NCI-H1092 (cell line): ENCODE results near the gene CAMKMT.

Source experiments
- DNase-seq: peaks from one replicate; lab custom pipeline; 2025; lab: John Stamatoyannopoulos, UW

CAMKMT gene

DNA sequence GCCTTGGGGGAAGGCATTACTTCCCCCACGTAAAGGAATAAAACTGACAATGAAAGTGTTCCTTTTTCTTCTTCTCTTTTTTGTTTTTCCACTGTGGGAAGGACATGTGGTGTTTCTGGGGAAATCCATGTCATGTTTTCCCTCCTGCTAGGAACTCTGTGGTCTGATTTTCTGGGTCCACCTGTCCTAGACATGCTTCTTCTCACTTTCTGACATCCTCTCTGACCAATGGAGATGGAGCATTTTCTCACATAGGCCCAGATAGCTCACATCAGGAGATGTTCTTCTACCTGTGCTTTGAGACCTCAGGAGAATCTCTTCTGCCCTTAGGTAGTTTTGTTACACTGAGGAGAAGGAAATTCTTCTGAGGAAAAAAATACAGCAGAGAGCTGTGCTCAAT lies 327.8 kb downstream of the CAMKMT start:
- DNase-seq = no peak

GRCh38 chr2:44691174-44691785 lies 329.5 kb downstream of the CAMKMT start:
- no peak for DNase-seq

GRCh38 chr2:44692821-44693220 lies 331.1 kb downstream of the CAMKMT start:
- no peak for DNase-seq

- no peak for DNase-seq
Measured at GRCh38 chr2:44700824-44701223, 339.1 kb downstream of the CAMKMT start.

GRCh38 chr2:44705356-44705755 lies 343.6 kb downstream of the CAMKMT start:
- DNase-seq = peak; percentile 25

- DNase-seq = peak; percentile 36
Measured at GRCh38 chr2:44705876-44706480, 344.2 kb downstream of the CAMKMT start.

GRCh38 chr2:44706681-44707553 lies 345.2 kb downstream of the CAMKMT start:
- peak; percentile 53 for DNase-seq

GRCh38 chr2:44707945-44708660 lies 346.4 kb downstream of the CAMKMT start:
- DNase-seq = peak; percentile 60

DNA sequence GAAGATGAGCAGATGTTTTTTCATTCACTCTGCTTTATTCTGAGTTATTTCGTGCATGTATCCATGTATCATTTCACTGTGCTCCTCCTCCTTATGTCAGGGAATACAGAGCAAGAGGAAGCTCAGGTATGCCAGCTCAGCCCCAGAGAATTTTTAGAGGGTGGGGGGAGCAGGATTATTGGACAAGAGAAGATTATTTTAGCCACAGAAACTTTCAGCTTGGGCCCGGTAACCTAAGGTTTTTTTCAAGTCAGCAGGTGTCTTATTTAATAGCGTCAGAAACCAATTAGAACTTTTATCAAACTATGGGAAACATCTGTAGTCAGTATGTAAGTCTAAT lies 346.9 kb downstream of the CAMKMT start:
- DNase-seq = no peak

GRCh38 chr2:44713170-44713569 lies 351.4 kb downstream of the CAMKMT start:
- no peak for DNase-seq

DNA sequence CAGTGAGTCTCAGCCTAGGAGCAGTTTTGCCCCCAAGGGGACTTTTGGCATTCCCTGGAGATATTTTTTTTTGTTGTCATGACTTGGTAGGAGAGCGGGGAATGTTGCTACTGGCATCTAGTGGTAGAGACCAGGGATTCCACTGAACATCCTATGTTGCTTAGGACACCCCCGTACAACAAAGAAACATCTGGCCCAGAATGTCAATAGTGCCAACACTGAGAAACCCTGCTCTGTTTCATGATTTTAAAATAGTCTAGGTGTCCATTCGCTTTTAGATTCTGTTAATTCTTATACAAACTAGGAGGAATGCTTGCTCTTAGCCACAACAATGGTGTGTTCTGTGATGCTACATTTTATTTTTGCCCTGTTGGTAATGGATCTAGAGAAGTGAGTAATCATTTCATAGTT lies 353.9 kb downstream of the CAMKMT start:
- peak; percentile 5 for DNase-seq

- DNase-seq = no peak
Measured at GRCh38 chr2:44716131-44716530, 354.4 kb downstream of the CAMKMT start.

DNA sequence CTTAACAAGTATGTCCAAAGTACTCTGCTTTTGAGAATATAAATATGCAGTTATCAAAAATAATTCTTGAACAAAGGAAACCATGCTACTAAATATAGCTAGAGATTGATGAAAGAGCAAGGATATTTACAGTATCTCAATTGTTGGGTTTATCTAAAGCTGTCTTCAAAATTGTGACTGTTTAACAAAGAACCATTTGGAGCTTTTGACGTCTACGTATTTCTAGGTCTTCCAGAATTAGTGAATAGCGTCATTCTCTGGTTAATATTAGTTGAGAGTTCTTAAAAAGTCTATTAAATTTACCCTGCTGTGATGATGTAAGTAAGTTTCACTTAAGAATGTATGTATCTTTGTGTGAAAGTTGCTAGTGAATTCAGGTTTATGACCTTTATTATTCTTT lies 356.7 kb downstream of the CAMKMT start:
- no peak for DNase-seq

DNA sequence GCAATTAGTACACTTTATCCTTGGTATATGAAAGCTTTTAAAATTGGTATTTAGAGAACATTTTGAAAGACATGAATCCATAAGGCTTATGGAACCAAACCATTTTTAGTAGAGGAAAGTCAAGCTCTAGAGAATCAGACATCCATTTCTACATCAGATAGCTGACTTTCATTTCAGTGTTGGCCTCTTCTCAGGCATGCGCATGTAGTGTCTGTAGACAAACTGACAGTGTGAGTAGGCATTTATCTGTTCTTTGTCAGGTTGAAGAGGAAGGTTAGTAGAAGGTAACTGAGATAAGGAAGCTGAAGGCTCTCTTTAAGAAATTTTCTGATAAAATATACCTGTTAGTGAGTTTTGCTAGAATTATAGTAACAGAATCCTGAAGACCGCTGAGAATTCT lies 357.8 kb downstream of the CAMKMT start:
- no peak for DNase-seq

GRCh38 chr2:44722026-44722625 lies 360.4 kb downstream of the CAMKMT start:
- DNase-seq = no peak

DNA sequence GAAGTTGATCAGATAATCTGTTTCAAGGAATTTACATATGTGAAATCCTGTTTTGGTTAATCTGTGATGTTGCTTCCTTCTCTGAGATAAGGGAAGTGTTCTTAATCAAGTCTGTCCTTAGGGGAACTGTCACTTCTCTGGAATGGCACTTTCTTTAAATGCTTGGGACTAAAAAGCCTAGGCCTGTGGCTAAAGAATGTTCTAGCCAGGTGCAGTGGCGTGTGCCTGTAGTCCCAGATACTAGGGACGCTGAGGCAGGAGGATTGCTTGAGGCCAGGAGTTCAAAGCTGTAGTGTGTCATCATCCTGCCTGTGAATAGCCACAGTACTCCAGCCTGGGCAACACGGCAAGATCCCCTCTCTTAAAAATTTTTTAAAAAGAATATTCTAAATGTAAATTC lies 362.2 kb downstream of the CAMKMT start:
- no peak for DNase-seq

DNA sequence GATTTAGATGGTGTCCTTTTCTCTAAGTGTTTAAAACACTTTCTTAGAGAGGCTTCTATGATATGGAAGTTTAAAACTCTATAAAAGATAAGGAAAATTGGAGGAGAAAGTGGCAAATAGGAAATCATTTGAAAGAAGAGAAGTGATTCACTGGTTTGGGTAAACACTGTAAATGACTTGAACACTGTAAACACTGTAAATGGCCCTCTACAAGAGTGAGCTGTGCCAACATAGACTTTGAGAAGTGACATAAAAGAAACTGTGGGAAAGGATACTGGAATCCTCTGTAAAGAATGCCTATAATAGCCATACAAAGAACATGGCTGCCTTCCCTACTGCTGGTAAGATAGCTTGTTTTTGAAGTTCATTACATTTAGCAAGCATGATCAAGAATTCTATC lies 368.8 kb downstream of the CAMKMT start:
- no peak for DNase-seq

DNA sequence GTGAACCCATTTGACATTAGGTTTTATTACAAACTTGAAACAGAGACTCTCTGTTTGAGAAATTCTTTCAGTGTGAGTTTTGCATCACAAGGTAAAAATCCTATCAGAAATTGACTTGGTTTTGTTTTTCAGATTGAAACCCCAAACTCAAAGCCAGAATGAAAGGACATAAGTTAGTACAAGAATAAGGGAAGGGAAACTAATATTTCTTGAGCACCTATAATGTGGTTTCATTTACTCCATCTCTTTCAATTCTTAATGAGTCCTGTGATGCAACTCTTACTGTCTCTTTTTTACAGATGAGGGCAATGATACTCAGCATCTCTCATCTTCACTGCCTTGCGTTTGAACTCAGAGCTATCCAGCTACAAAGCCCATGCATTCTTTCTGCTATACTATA lies 369.8 kb downstream of the CAMKMT start:
- no peak for DNase-seq

GRCh38 chr2:44736270-44736942 lies 374.7 kb downstream of the CAMKMT start:
- DNase-seq = no peak

- no peak for DNase-seq
Measured at GRCh38 chr2:44740678-44741077, 378.9 kb downstream of the CAMKMT start.

GRCh38 chr2:44741507-44741906 lies 379.8 kb downstream of the CAMKMT start:
- DNase-seq = no peak

DNA sequence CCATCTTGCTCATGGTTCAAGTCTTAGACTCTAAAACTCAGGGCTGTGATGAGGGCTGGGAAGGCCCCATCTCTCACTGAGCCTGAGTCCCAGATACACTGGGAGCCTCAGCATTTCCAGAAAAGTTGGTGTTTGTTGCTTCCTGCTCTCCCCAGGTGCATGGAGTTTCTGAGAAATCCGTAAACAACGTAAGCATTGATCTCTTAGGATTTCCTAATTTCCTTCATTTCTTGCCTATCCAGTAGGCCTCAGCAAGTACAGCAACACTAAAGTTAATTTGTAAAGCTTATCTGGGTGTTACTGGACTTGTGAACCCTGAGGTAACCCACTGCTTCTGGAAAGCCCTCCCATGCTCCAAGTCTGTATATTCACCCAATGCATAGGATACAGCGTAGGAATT lies 380.3 kb downstream of the CAMKMT start:
- DNase-seq = no peak
